Activated CD4-positive, alpha-beta T cell treated with anti-CD3 and anti-CD28 coated beads for 48 hours (primary cell): ENCODE data around the gene CACNA1C.
"Not testable (repeated sequence)": the region's sequence is repeated elsewhere in the genome, so short reads cannot be mapped to it uniquely, and the experiment has no call there.

Experiments used
- DNase-seq: peaks from one replicate; pipeline ENCODE4 v3.0.0-alpha.2; 2020

CACNA1C gene

GRCh38 chr12:2113119-2113912 is 60.5 kb downstream of the CACNA1C start:
- DNase-seq: no peak

- DNase-seq: no peak
Measured at GRCh38 chr12:2114071-2114470, 61.3 kb downstream of the CACNA1C start.

GRCh38 chr12:2115101-2115845 is 62.5 kb downstream of the CACNA1C start:
- DNase-seq: no peak

GRCh38 chr12:2117541-2117940 is 64.8 kb downstream of the CACNA1C start:
- no peak for DNase-seq

- no peak for DNase-seq
Measured at GRCh38 chr12:2118061-2118460, 65.3 kb downstream of the CACNA1C start.

GRCh38 chr12:2118481-2119255 is 65.9 kb downstream of the CACNA1C start:
- DNase-seq: no peak

- no peak for DNase-seq
Measured at GRCh38 chr12:2119266-2119665, 66.5 kb downstream of the CACNA1C start.

GRCh38 chr12:2120982-2121758 is 68.4 kb downstream of the CACNA1C start:
- no peak for DNase-seq

GRCh38 chr12:2124466-2125023 is 71.8 kb downstream of the CACNA1C start:
- DNase-seq: no peak

- DNase-seq: no peak
Measured at GRCh38 chr12:2125651-2126522, 73.1 kb downstream of the CACNA1C start.

GRCh38 chr12:2126676-2127406 is 74.1 kb downstream of the CACNA1C start:
- DNase-seq: no peak

- no peak for DNase-seq
Measured at GRCh38 chr12:2129076-2129475, 76.3 kb downstream of the CACNA1C start.

- not testable (repeated sequence) for DNase-seq
Measured at GRCh38 chr12:2135661-2136418, 83.1 kb downstream of the CACNA1C start.

- DNase-seq: no peak
Measured at GRCh38 chr12:2136901-2137300, 84.1 kb downstream of the CACNA1C start.

- DNase-seq: no peak
Measured at GRCh38 chr12:2137711-2138110, 84.9 kb downstream of the CACNA1C start.

GRCh38 chr12:2138294-2138693 is 85.5 kb downstream of the CACNA1C start:
- no peak for DNase-seq

GRCh38 chr12:2138871-2139308 is 86.1 kb downstream of the CACNA1C start:
- DNase-seq: no peak

GRCh38 chr12:2139651-2140050 is 86.9 kb downstream of the CACNA1C start:
- DNase-seq: no peak

- DNase-seq: no peak
Measured at GRCh38 chr12:2140858-2141519, 88.2 kb downstream of the CACNA1C start.
